H1 (cell line): Measurements from ENCODE around the gene POU2F1. TPM values are rescaled to one million over a fixed set of nuclear protein-coding genes. Genes with fewer than 3 reads are reported as not detected.

Experiments used
- CTBP2 ChIP-seq: IDR thresholded peaks from 2 replicates; pipeline ENCODE4 v1.7.0; 2011; ENCODE audit warnings: borderline replicate concordance, mild to moderate bottlenecking, moderate library complexity, mixed read lengths, low read length; ENCODE audit not compliant: insufficient read depth, insufficient read length
- POU5F1 ChIP-seq: IDR thresholded peaks from 2 replicates; pipeline ENCODE4 v1.6.1; 2011; ENCODE audit warnings: low read depth, mild to moderate bottlenecking, low read length, moderate library complexity
- RAD21 ChIP-seq, 2 experiments: IDR thresholded peaks in 1 of 2; conservative IDR thresholded peaks in 1 of 2; 2 replicates each; pipeline ENCODE4 v1.6.1; 2011; ENCODE audit warnings: low read depth in 2 of 2, low read length in 2 of 2, improper control_type of control experiment in 1 of 2, inconsistent platforms in 1 of 2, mild to moderate bottlenecking in 1 of 2, moderate library complexity in 1 of 2
- TAF1 ChIP-seq: IDR thresholded peaks from 2 replicates; pipeline ENCODE4 v1.6.1; 2011; ENCODE audit warnings: mild to moderate bottlenecking, low read depth, low read length
- polyA plus RNA-seq, 7 experiments: library from polyadenylated mRNA; depleted of rRNA in 3 of 7; stranded (reverse) in 5 of 7; unstranded in 2 of 7; fragments of >200 nt in 5 of 7; fragments of 200-250 nt in 2 of 7; gene quantifications; 1 replicate in 5 of 7; 2 replicates in 1 of 7; 4 replicates in 1 of 7; pipeline versions ENCODE4 v1.2.1 to v1.2.3, GENCODE V29; 2011 to 2013; ENCODE audit warnings: missing spikeins in 2 of 7, mixed read lengths in 2 of 7
- total RNA-seq: library from RNA; stranded (reverse); fragmentation: NEBNext Ultra II Directional; extraction: Animal tissue kit (Norgen Biotek cat#: 25700); gene quantifications from 2 replicates; pipeline ENCODE4 v1.2.1, GENCODE V29; 2021
- TF ChIP-seq, protein P1 (sequence below): IDR thresholded peaks from 2 replicates; pipeline ENCODE4 v1.6.1; 2012; ENCODE audit warnings: inconsistent platforms
- TF ChIP-seq, protein P2 (sequence below), 3 experiments: IDR thresholded peaks; 1 replicate in 2 of 3; 2 replicates in 1 of 3; pipeline versions ENCODE4 v1.5.1 to v1.6.1; 2011; ENCODE audit warnings: low read length in 3 of 3, mild to moderate bottlenecking in 3 of 3, inconsistent platforms in 2 of 3, low read depth in 1 of 3, moderate library complexity in 1 of 3; ENCODE audit not compliant: insufficient read depth in 1 of 3; ENCODE audit errors: control extremely low read depth in 1 of 3

Gene POU2F1
- total and polyA plus RNA-seq, 2 of the 8 experiments (the other 6 are each of a cell fraction or from before 2014, with no cell fraction given) = 37.0 to 57.2 TPM

DNA sequence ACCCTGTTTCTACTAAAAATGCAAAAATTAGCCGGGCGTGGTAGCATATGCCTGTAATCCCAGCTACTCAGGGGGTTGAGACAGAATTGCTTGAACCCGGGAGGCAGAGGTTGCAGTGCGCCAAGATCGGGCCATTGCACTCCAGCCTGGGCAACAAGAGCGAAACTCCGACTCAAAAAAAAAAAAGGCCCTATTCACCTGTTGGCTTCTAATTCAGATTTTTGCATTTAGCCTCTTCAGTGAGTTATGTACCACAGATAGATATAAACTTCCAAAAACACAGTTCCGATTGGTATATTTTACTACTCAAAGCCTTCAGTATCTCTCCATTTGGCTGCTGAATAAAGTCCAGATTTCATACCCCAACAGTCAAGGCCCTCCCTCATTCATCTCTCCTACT, 42.7 kb downstream of the POU2F1 start (continued):
- TF ChIP-seq CTBP2 (no peak), TAF1 (no peak), RAD21 (IDR thresholded peaks at IDR 0.05 in 1 of 2, conservative IDR thresholded peaks at IDR 0.05 in 1 of 2; ENCODE audit: low read depth in 2 of 2, low read length in 2 of 2) (no peak), POU5F1 (no peak)
- TF ChIP-seq, protein P1, sequence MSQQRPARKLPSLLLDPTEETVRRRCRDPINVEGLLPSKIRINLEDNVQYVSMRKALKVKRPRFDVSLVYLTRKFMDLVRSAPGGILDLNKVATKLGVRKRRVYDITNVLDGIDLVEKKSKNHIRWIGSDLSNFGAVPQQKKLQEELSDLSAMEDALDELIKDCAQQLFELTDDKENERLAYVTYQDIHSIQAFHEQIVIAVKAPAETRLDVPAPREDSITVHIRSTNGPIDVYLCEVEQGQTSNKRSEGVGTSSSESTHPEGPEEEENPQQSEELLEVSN = no peak
- TF ChIP-seq, protein P2, sequence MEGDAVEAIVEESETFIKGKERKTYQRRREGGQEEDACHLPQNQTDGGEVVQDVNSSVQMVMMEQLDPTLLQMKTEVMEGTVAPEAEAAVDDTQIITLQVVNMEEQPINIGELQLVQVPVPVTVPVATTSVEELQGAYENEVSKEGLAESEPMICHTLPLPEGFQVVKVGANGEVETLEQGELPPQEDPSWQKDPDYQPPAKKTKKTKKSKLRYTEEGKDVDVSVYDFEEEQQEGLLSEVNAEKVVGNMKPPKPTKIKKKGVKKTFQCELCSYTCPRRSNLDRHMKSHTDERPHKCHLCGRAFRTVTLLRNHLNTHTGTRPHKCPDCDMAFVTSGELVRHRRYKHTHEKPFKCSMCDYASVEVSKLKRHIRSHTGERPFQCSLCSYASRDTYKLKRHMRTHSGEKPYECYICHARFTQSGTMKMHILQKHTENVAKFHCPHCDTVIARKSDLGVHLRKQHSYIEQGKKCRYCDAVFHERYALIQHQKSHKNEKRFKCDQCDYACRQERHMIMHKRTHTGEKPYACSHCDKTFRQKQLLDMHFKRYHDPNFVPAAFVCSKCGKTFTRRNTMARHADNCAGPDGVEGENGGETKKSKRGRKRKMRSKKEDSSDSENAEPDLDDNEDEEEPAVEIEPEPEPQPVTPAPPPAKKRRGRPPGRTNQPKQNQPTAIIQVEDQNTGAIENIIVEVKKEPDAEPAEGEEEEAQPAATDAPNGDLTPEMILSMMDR (IDR thresholded peaks at IDR 0.05; ENCODE audit: control extremely low read depth in 1 of 3, insufficient read depth in 1 of 3, low read depth in 1 of 3, low read length in 3 of 3) = no peak
